BJ (cell line): Measurements from ENCODE around the gene TMEM198. TPM values are rescaled to one million over a fixed set of nuclear protein-coding genes. Genes with fewer than 3 reads are reported as not detected.

ENCODE experiments used
- CTCF ChIA-PET: fragments of 350-600 bp; formaldehyde crosslinking; extraction: SDS; loops from one replicate; lab custom pipeline; 2021; ENCODE audit warnings: antibody characterized with exemption, inconsistent platforms; lab: Yijun Ruan, JAX
- POLR2A ChIA-PET: fragments of 300-600 bp; sonication (Branson Sonifier 250); formaldehyde crosslinking; extraction: SDS; loops from one replicate; lab custom pipeline; 2021; ENCODE audit warnings: antibody characterized with exemption; lab: Charles Lee
- DNase-seq: peaks from one replicate; pipeline ENCODE4 v3.0.0-alpha.2; 2011; ENCODE audit warnings: low read depth
- H3K27me3 ChIP-seq: 2 replicates; pipeline ENCODE4 v1.6.0; 2011; ENCODE audit warnings: low read length; ENCODE audit not compliant: control insufficient read depth, insufficient read depth
- H3K36me3 ChIP-seq: 2 replicates; pipeline ENCODE4 v1.5.1; 2011; ENCODE audit warnings: low read length; ENCODE audit not compliant: control insufficient read depth, insufficient read depth
- H3K4me3 ChIP-seq: 2 replicates; pipeline ENCODE4 v1.5.1; 2011; ENCODE audit warnings: low read depth, mild to moderate bottlenecking, control low read depth, low read length
- polyA plus RNA-seq: library from polyadenylated mRNA; depleted of rRNA; stranded (reverse); fragments of >200 nt; gene quantifications from 2 replicates; pipeline ENCODE4 v1.2.3, GENCODE V29; 2011
- TF ChIP-seq, protein P1 (sequence below): IDR thresholded peaks from 2 replicates; pipeline ENCODE4 v1.5.1; 2011; ENCODE audit warnings: low read depth, mild to moderate bottlenecking, control low read depth, inconsistent platforms, low read length, moderate library complexity; ENCODE audit not compliant: insufficient read depth

TMEM198 gene
- polyA plus RNA-seq, 1 experiment, result 4.0 TPM

- no peak for DNase-seq
- TF ChIP-seq, protein P1, sequence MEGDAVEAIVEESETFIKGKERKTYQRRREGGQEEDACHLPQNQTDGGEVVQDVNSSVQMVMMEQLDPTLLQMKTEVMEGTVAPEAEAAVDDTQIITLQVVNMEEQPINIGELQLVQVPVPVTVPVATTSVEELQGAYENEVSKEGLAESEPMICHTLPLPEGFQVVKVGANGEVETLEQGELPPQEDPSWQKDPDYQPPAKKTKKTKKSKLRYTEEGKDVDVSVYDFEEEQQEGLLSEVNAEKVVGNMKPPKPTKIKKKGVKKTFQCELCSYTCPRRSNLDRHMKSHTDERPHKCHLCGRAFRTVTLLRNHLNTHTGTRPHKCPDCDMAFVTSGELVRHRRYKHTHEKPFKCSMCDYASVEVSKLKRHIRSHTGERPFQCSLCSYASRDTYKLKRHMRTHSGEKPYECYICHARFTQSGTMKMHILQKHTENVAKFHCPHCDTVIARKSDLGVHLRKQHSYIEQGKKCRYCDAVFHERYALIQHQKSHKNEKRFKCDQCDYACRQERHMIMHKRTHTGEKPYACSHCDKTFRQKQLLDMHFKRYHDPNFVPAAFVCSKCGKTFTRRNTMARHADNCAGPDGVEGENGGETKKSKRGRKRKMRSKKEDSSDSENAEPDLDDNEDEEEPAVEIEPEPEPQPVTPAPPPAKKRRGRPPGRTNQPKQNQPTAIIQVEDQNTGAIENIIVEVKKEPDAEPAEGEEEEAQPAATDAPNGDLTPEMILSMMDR, result no peak
- ChIA-PET CTCF (interaction anchor here (0.6 to 4.0 kb wide), 16 partner anchors 8 to 128 kb away, joined by 3 to 29 read pairs (median 10); partner anchors contain the start of genes CHPF, OBSL1 and TMEM198), POLR2A (no interaction called here)
- no peaks in the 10 kb centered on the region for H3K27me3 ChIP-seq
- peaks cover 13% of the 10 kb centered on the region for H3K36me3 ChIP-seq
- no peak overlapping the region for H3K4me3 ChIP-seq
Measured at GRCh38 chr2:219561179-219562048, 17.6 kb downstream of the TMEM198 start.

- H3K4me3 ChIP-seq, result no peak overlapping the region
- no peak for DNase-seq
- ChIA-PET CTCF (interaction anchor here (1.3 to 4.0 kb wide), 4 partner anchors 9 to 127 kb away, joined by 3 to 25 read pairs (median 17); partner anchors contain the start of genes CHPF, OBSL1 and TMEM198), POLR2A (no interaction called here)
- TF ChIP-seq, protein P1, result no peak
- H3K27me3 ChIP-seq, result no peaks in the 10 kb centered on the region
- peaks cover 16% of the 10 kb centered on the region for H3K36me3 ChIP-seq
Measured at GRCh38 chr2:219562049-219563020, 18.5 kb downstream of the TMEM198 start.

DNA sequence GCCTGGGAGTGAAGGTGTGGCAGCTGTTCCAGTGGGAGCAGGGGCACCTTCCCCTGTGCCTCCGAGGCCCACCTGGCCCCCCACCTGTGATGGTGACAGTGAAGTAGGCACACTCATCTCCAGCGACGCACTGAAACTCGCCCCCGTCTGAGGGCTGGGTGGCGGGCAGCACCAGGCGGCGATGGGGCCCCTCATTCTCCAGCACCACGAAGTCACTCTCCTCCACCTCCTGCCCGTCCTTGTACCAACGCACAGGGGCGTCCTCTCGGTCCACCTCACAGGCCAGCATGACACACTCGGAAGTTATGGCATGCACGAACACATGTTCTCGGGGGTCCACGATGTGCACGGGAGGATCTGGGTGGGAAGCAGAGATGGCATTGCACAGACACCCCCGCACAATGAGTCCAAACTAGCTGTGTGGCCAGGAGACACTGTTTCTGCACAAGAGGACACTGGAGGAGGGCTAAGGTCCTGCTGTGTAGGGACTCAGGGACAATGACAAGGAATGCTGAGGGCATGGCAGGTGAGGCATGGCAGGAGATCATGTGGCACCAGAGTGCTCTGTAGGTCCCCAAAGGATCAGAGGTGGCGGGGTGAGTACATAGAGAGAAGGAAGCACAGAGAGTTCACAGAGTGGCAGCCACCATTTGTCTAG lies 19.6 kb downstream of the TMEM198 start:
- H3K27me3 ChIP-seq, result no peaks in the 10 kb centered on the region
- TF ChIP-seq, protein P1, result no peak
- no peak for DNase-seq
- H3K4me3 ChIP-seq, result no peak overlapping the region
- CTCF ChIA-PET, result interaction anchor here (1.3 kb wide), 1 partner anchor 19 kb away, joined by 3 read pairs; the partner anchor contains the start of genes CHPF and TMEM198
- POLR2A ChIA-PET, result no interaction called here
- peaks cover 19% of the 10 kb centered on the region for H3K36me3 ChIP-seq

GRCh38 chr2:219565130-219566080 lies 21.6 kb downstream of the TMEM198 start:
- ChIA-PET CTCF (no interaction called here), POLR2A (no interaction called here)
- Histone ChIP-seq H3K36me3 (peaks cover 21% of the 10 kb centered on the region), H3K4me3 (no peak overlapping the region), H3K27me3 (no peaks in the 10 kb centered on the region)
- TF ChIP-seq, protein P1, result no peak
- no peak for DNase-seq
